PFSK-1 (cell line): ENCODE results near the gene CLIP3.

ENCODE experiments used
- FOXP2 ChIP-seq: optimal IDR thresholded peaks from 2 replicates; pipeline ENCODE3; 2011; ENCODE audit warnings: borderline replicate concordance, control low read depth, inconsistent platforms; ENCODE audit not compliant: insufficient read depth; ENCODE audit errors: extremely low read length, extremely low read depth
- POLR2AphosphoS5 ChIP-seq: IDR thresholded peaks from 2 replicates; pipeline ENCODE4 v1.6.1; 2012; ENCODE audit warnings: low read depth, mild to moderate bottlenecking, control low read depth, low read length, moderate library complexity
- SIN3A ChIP-seq: IDR thresholded peaks from 2 replicates; pipeline ENCODE4 v1.6.1; 2012; ENCODE audit warnings: mild to moderate bottlenecking, low read length, moderate library complexity, borderline replicate concordance; ENCODE audit not compliant: insufficient read depth
- TAF1 ChIP-seq: IDR thresholded peaks from 2 replicates; pipeline ENCODE4 v1.6.1; 2012; ENCODE audit warnings: low read length, control low read depth, borderline replicate concordance; ENCODE audit not compliant: insufficient read depth
- TF ChIP-seq, protein P1 (sequence below), 2 experiments: IDR thresholded peaks; 2 replicates each; pipeline versions ENCODE4 v1.6.1 to v1.8.0; 2011 to 2012; ENCODE audit warnings: low read depth in 2 of 2, low read length in 2 of 2, control low read depth in 1 of 2, inconsistent platforms in 1 of 2, mild to moderate bottlenecking in 1 of 2, moderate library complexity in 1 of 2; ENCODE audit not compliant: insufficient read depth in 1 of 2

Gene CLIP3

DNA sequence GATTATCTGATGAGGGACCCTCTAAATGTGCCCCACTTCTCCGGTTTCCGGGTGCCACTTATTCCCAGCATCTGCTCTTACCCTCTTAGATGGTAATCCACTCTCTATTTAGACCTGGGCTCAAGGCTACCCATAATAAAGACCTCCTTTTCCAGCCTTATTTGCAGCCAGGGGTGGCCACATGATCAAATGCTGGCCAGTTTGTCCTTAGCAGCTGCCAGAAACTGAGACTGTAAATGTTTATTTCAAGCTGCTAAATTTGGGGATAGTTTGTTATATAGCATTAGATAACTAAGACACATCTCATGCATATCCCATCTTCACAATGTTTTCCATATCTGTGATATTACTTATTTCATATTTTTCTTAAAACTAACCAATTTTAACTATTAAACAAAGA, 11.3 kb upstream of the CLIP3 start:
- TF ChIP-seq SIN3A (no peak), POLR2AphosphoS5 (no peak), FOXP2 (no peak), TAF1 (no peak)
- TF ChIP-seq, protein P1, sequence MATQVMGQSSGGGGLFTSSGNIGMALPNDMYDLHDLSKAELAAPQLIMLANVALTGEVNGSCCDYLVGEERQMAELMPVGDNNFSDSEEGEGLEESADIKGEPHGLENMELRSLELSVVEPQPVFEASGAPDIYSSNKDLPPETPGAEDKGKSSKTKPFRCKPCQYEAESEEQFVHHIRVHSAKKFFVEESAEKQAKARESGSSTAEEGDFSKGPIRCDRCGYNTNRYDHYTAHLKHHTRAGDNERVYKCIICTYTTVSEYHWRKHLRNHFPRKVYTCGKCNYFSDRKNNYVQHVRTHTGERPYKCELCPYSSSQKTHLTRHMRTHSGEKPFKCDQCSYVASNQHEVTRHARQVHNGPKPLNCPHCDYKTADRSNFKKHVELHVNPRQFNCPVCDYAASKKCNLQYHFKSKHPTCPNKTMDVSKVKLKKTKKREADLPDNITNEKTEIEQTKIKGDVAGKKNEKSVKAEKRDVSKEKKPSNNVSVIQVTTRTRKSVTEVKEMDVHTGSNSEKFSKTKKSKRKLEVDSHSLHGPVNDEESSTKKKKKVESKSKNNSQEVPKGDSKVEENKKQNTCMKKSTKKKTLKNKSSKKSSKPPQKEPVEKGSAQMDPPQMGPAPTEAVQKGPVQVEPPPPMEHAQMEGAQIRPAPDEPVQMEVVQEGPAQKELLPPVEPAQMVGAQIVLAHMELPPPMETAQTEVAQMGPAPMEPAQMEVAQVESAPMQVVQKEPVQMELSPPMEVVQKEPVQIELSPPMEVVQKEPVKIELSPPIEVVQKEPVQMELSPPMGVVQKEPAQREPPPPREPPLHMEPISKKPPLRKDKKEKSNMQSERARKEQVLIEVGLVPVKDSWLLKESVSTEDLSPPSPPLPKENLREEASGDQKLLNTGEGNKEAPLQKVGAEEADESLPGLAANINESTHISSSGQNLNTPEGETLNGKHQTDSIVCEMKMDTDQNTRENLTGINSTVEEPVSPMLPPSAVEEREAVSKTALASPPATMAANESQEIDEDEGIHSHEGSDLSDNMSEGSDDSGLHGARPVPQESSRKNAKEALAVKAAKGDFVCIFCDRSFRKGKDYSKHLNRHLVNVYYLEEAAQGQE (IDR thresholded peaks at IDR 0.05; ENCODE audit: insufficient read depth in 1 of 2, low read depth in 2 of 2, low read length in 2 of 2), result no peak

DNA sequence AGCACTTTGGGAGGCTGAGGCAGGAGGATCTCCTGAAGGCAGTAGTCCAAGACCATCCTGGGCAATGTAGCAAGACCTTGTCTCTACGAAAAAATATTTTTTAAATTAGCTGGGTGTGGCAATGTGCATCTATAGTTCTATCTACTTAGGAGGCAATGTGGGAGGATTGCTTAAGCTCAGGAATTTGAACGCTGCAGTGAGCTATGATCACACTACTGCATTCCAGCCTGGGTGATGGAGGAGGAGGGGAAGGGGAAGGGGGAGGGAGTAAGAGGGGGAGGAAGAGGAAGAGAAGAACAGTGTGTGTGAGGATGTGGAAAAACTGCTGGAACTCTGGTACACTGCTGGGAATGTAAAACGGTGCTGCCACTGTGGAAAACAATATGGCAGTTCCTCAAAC, 9.2 kb upstream of the CLIP3 start:
- TF ChIP-seq POLR2AphosphoS5 (no peak), TAF1 (no peak), SIN3A (no peak), FOXP2 (no peak)
- TF ChIP-seq, protein P1 (IDR thresholded peaks at IDR 0.05; ENCODE audit: insufficient read depth in 1 of 2, low read depth in 2 of 2, low read length in 2 of 2), result no peak

DNA sequence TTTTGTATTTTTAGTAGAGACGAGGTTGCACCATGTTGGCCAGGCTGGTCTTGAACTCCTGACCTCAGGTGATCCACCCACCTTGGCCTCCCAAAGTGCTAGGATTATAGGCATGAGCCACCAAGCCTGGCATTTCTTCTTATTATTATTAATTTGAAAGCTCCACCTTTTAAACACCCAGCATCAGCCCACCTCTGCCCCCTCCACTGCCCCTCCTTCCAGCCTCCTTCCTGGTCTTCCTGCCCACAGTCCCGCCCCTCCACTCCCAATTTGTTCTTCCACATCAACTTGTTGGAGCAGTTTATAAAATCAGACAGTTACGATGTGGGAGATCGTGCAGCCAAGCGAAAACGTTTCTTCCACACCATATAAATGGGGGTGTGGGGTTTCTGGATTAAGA, 7.8 kb upstream of the CLIP3 start:
- TF ChIP-seq SIN3A (no peak), TAF1 (no peak), POLR2AphosphoS5 (no peak), FOXP2 (no peak)
- TF ChIP-seq, protein P1 (IDR thresholded peaks at IDR 0.05; ENCODE audit: insufficient read depth in 1 of 2, low read depth in 2 of 2, low read length in 2 of 2), result no peak

DNA sequence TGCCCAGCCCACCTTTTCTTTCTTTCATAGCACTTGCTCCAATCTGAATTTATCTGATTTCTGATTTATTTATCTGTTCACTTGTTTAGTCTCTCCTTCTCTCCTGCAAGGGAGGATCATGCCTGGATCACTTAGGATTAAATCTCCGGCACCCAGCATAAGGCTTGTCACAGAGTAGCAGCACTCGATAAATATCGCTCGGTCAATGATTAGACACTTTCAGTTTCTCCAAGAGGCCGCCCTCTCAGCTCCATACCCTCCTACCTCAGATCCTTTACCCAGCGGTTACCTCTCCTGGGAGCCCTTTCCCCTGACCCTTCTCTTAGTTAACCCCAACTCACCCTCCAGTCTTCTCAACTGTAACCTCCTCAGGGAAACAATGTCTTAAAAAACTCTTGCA, 1.4 kb downstream of the CLIP3 start:
- TF ChIP-seq SIN3A (no peak), POLR2AphosphoS5 (no peak), TAF1 (no peak)
- TF ChIP-seq, protein P1 (IDR thresholded peaks at IDR 0.05; ENCODE audit: insufficient read depth in 1 of 2, low read depth in 2 of 2, low read length in 2 of 2), result no peak
